Heart right ventricle (tissue), 16 donors: Measurements from ENCODE around the gene ARF1. TPM values are rescaled to one million over a fixed set of nuclear protein-coding genes. Genes with fewer than 3 reads are reported as not detected.

Experiments used
- ATAC-seq, 8 donors: fragments of 200-7000 bp; cut with Tn5 transposase; one replicate each; pipeline ENCODE4 v1.9.1; 2020; ENCODE audit warnings: mild to moderate bottlenecking in 8 of 8, moderate library complexity in 8 of 8, moderate number of reproducible peaks in 1 of 8
- DNase-seq, 2 donors: peaks; one replicate each; pipeline ENCODE4 v3.0.0-alpha.2; 2020
- H3K27ac ChIP-seq, 10 donors: fragments of 200-600 bp; sonication (generic) in 2 of 10; one replicate each; pipeline versions ENCODE4 v1.5.0 to v1.8.0; 2020 to 2022; ENCODE audit warnings: mild to moderate bottlenecking in 3 of 10
- H3K27me3 ChIP-seq, 7 donors: fragments of 200-600 bp; one replicate each; pipeline ENCODE4 v1.8.0; 2021 to 2022; ENCODE audit warnings: mild to moderate bottlenecking in 2 of 7
- H3K36me3 ChIP-seq, 9 donors: fragments of 200-600 bp; sonication (generic) in 1 of 9; one replicate each; pipeline versions ENCODE4 v1.5.0 to v1.8.0; 2020 to 2022; ENCODE audit warnings: mild to moderate bottlenecking in 2 of 9
- H3K4me1 ChIP-seq, 9 donors: fragments of 200-600 bp; sonication (generic) in 1 of 9; one replicate each; pipeline versions ENCODE4 v1.5.0 to v1.8.0; 2020 to 2022; ENCODE audit warnings: mild to moderate bottlenecking in 4 of 9
- H3K4me3 ChIP-seq, 10 donors: fragments of 200-600 bp; sonication (generic) in 2 of 10; one replicate each; pipeline versions ENCODE4 v1.5.0 to v1.8.0; 2020 to 2022; ENCODE audit warnings: mild to moderate bottlenecking in 7 of 10, moderate library complexity in 2 of 10
- H3K9me3 ChIP-seq, 11 donors: fragments of 200-600 bp in 10 of 11; sonication (generic) in 2 of 11; one replicate each; pipeline versions ENCODE4 v1.5.0 to v1.8.0; 2013 to 2022; ENCODE audit warnings: mild to moderate bottlenecking in 2 of 11, control low read depth in 1 of 11, moderate library complexity in 1 of 11
- CTCF ChIP-seq, 9 donors: fragments of 200-600 bp; sonication (generic) in 2 of 9; IDR thresholded peaks; one replicate each; pipeline versions ENCODE4 v1.5.0 to v1.8.0; 2021 to 2022; ENCODE audit warnings: antibody characterized with exemption in 9 of 9, mild to moderate bottlenecking in 5 of 9, moderate library complexity in 1 of 9
- WGBS, 2 donors: extraction: QIAGEN DNeasy Blood & Tissue Kit; methylation state at CpG; one replicate each; pipeline ENCODE4 v1.1.7; 2013; ENCODE audit warnings: inconsistent platforms in 1 of 2; 5-methylcytosine and 5-hydroxymethylcytosine counted together
- intact Hi-C, 10 donors: fragments of 100-400 bp; cut with DNase I; formaldehyde crosslinking; loops; one replicate each; pipeline versions ENCODE4 v1.11.1 to v1.14.2; 2022
- polyA plus RNA-seq, 2 donors: library from polyadenylated mRNA; stranded (reverse); fragments of 200-250 nt; gene quantifications; one replicate each; pipeline ENCODE4 v1.2.3, GENCODE V29; 2013
- total RNA-seq, 10 donors: library from RNA; stranded (reverse); fragmentation: NEBNext Ultra II Directional in 3 of 10; extraction: Animal tissue kit (Norgen Biotek cat#: 25700) in 3 of 10; gene quantifications; one replicate each; pipeline versions ENCODE4 v1.2.1 to v1.2.4, GENCODE V29; 2021 to 2023
- donor health status: Arrhythmogenic right ventricular cardiomyopathy.
- donor health status: ischemic (EF 13 %, LVEDD 7.1; RV severe dilation, severe dysfunction).
- donor health status: healthy with polysubstance abuse.
- donor health status: DM: no; HTN: yes; CAD: no.
- donor health status: DM: no; HTN: no; CAD: no.
- donor health status: ischemic (EF 25% LVEDD 6.9; RV normal size, moderate dysfunction).
- donor health status: ischemic (EF 25% LVEDD 5.7; RV mildly dilated, moderate dysfunction).
- donor health status: healthy.
- donor health status: DM: yes; HTN: yes; CAD: no.
- donor health status: Ischemic cardiomyopathy.
- donor health status: ischemic (EF 35%, LVEDD 5.7; RV mildly dilated, moderate dysfunction).
- donor health status: nonischemic (EF 11% LVEDD 7.7; RV severe dilation, severe dysfunction).
- donor health status: DM: yes; HTN: yes; CAD: no.
- donor health status: PGD.
- donor health status: ischemic (EF 29% LVEDD 5.4; RV normal size, mild dysfunction).
- donor health status: nonischemic (EF 23%, LVEDD 6.1; RV moderate dilation, normal function).

The ARF1 gene
- total and polyA plus RNA-seq, 12 donors, result 204 to 498 (median 338) TPM

- Histone ChIP-seq H3K27me3 (no peaks in the 10 kb centered on the region), H3K27ac (peak within 1 kb of the TSS; percentile 60 to 95 (median 92)), H3K4me3 (peak within 1 kb of the TSS; percentile 78 to 100 (median 94)), H3K4me1 (peaks cover 12 to 44% (median 35%) of the 10 kb centered on the region in 9 donors), H3K9me3 (no peaks in the 10 kb centered on the region), H3K36me3 (peaks cover 5 to 64% (median 35%) of the 10 kb centered on the region in 9 donors)
- peak; percentile 93 to 95 for DNase-seq
- no peak for TF ChIP-seq CTCF (IDR thresholded peaks at IDR 0.05)
- ATAC-seq, result peak; percentile 87 to 95 (median 92)
- 0% methylated on average over 81 to 104 of the region's 104 CpGs for WGBS, 2 donors
- intact Hi-C loops, result no loop called here
Observed at GRCh38 chr1:228102791-228103620, 20.5 kb downstream of the ARF1 start, which contains the start of gene C1orf35. Gene C1orf35 (minus strand): TSS chr1:228103325. CDS start chr1:228103227, 98 bp downstream.

GRCh38 chr1:228104526-228105269 lies 22.2 kb downstream of the ARF1 start:
- peaks cover 19 to 54% (median 44%) of the 10 kb centered on the region in 9 donors for H3K4me1 ChIP-seq
- 54 to 63% methylated on average over 7 of the region's 7 CpGs for WGBS, 2 donors
- H3K36me3 ChIP-seq, result peaks cover 0 to 47% (median 24%) of the 10 kb centered on the region in 9 donors
- H3K27ac ChIP-seq, result peak overlapping the region in 2 of 10 donors; percentile 16 to 93
- TF ChIP-seq CTCF (IDR thresholded peaks at IDR 0.05), result no peak
- peak in 1 of 2 donors; percentile 18 for DNase-seq
- H3K27me3 ChIP-seq, result no peaks in the 10 kb centered on the region
- ATAC-seq, result no peak
- no peaks in the 10 kb centered on the region for H3K9me3 ChIP-seq
- H3K4me3 ChIP-seq, result no peak overlapping the region
- intact Hi-C loops, result no loop called here

- Histone ChIP-seq H3K27ac (no peak overlapping the region), H3K36me3 (peaks cover 0 to 40% (median 17%) of the 10 kb centered on the region in 9 donors), H3K27me3 (no peaks in the 10 kb centered on the region), H3K9me3 (no peaks in the 10 kb centered on the region), H3K4me1 (peaks cover 19 to 61% (median 51%) of the 10 kb centered on the region in 9 donors), H3K4me3 (no peak overlapping the region)
- intact Hi-C loops, result no loop called here
- ATAC-seq (no peak), DNase-seq (peak in 1 of 2 donors; percentile 13)
- 75 to 79% methylated on average over 9 of the region's 9 CpGs for WGBS, 2 donors
- TF ChIP-seq CTCF (IDR thresholded peaks at IDR 0.05), result no peak
Observed at GRCh38 chr1:228105270-228105995, 22.9 kb downstream of the ARF1 start.
